Psoas muscle (tissue), 8 donors: ENCODE results near the gene FRAS1. TPM values are rescaled to one million over a fixed set of nuclear protein-coding genes. Genes with fewer than 3 reads are reported as not detected.
"Not testable (repeated sequence)": the region's sequence is repeated elsewhere in the genome, so short reads cannot be mapped to it uniquely, and the experiment has no call there.

ENCODE experiments used
- ATAC-seq, 4 donors: fragments of 200-7000 bp; cut with Tn5 transposase; one replicate each; pipeline ENCODE4 v1.9.1; 2020; ENCODE audit warnings: moderate library complexity in 3 of 4, mild to moderate bottlenecking in 2 of 4
- DNase-seq, 2 donors: peaks; one replicate each; pipeline ENCODE4 v3.0.0-alpha.2; 2020
- H3K27ac ChIP-seq: fragments of 200-600 bp; one replicate; pipeline ENCODE4 v1.8.0; 2022
- H3K27me3 ChIP-seq, 3 donors: fragments of 200-600 bp in 1 of 3; one replicate each; pipeline versions ENCODE4 v1.6.1 to v1.8.0; 2013 to 2022; ENCODE audit warnings: low read length in 2 of 3, mild to moderate bottlenecking in 2 of 3, moderate library complexity in 1 of 3; ENCODE audit not compliant: insufficient read depth in 3 of 3
- H3K36me3 ChIP-seq, 2 donors: fragments of 200-600 bp in 1 of 2; one replicate each; pipeline versions ENCODE4 v1.6.1 to v1.8.0; 2013 to 2022; ENCODE audit warnings: low read depth in 1 of 2, mild to moderate bottlenecking in 1 of 2, moderate library complexity in 1 of 2; ENCODE audit not compliant: insufficient read depth in 1 of 2
- H3K4me1 ChIP-seq: fragments of 200-600 bp; one replicate; pipeline ENCODE4 v1.8.0; 2022
- H3K4me3 ChIP-seq: fragments of 200-600 bp; one replicate; pipeline ENCODE4 v1.8.0; 2022; ENCODE audit warnings: mild to moderate bottlenecking
- H3K9me3 ChIP-seq: fragments of 200-600 bp; one replicate; pipeline ENCODE4 v1.8.0; 2022
- CTCF ChIP-seq: fragments of 200-600 bp; IDR thresholded peaks from one replicate; pipeline ENCODE4 v1.8.0; 2022; ENCODE audit warnings: antibody characterized with exemption
- WGBS, 3 donors: extraction: QIAGEN DNeasy Blood & Tissue Kit; methylation state at CpG; one replicate each; pipeline versions ENCODE4 v1.1.6 to v1.1.7; 2013; 5-methylcytosine and 5-hydroxymethylcytosine counted together
- intact Hi-C, 2 donors: fragments of 100-400 bp; cut with DNase I; formaldehyde crosslinking; loops; one replicate each; pipeline versions ENCODE4 v1.11.0 to v1.14.2; 2022
- polyA plus RNA-seq, 3 donors: library from polyadenylated mRNA; stranded (reverse); fragments of 200-250 nt; gene quantifications; one replicate each; pipeline ENCODE4 v1.2.3, GENCODE V29; 2013
- total RNA-seq, 4 donors: library from RNA; stranded (reverse); fragmentation: NEBNext Ultra II Directional in 2 of 4; extraction: Animal tissue kit (Norgen Biotek cat#: 25700) in 2 of 4; gene quantifications; one replicate each; pipeline versions ENCODE4 v1.2.1 to v1.2.4, GENCODE V29; 2021 to 2023
- donor health status: healthy with polysubstance abuse.
- donor health status: DM: no; HTN: no; CAD: no; lungs with moderate emphysema.
- donor health status: Bipolar disorder and iron deficiency.
- donor health status: healthy.
- donor health status: DM: yes; HTN: yes; CAD: no.
- donor health status: DM: no; HTN: no; CAD: no.
- donor health status: DM: no; HTN: no; CAD: no.
- donor health status: DM: yes; HTN: yes; CAD: no.

Gene FRAS1
- total and polyA plus RNA-seq, 7 donors = 0.08 to 3.0 (median 0.42) TPM

GRCh38 chr4:78544678-78545077 lies 487.6 kb downstream of the FRAS1 start:
- H3K4me1 ChIP-seq = no peaks in the 10 kb centered on the region
- WGBS, 3 donors = 56 to 63% (median 62%) methylated on average over 2 of the region's 2 CpGs
- no peak overlapping the region for H3K4me3 ChIP-seq
- no peaks in the 10 kb centered on the region for H3K27me3 ChIP-seq
- H3K36me3 ChIP-seq = no peaks in the 10 kb centered on the region
- H3K9me3 ChIP-seq = no peaks in the 10 kb centered on the region
- ATAC-seq = no peak
- no peak for TF ChIP-seq CTCF
- intact Hi-C loops = no loop called here
- no peak for DNase-seq
- H3K27ac ChIP-seq = no peak overlapping the region

- Histone ChIP-seq H3K27me3 (peaks cover 0 to 6% (median 0%) of the 10 kb centered on the region in 3 donors), H3K4me1 (no peaks in the 10 kb centered on the region), H3K4me3 (no peak overlapping the region), H3K27ac (no peak overlapping the region), H3K9me3 (no peaks in the 10 kb centered on the region), H3K36me3 (no peaks in the 10 kb centered on the region)
- DNase-seq = no peak
- TF ChIP-seq CTCF = no peak
- intact Hi-C loops = no loop called here
- WGBS, 3 donors = 35 to 62% (median 45%) methylated on average over 5 of the region's 5 CpGs
- no peak for ATAC-seq
Measured at GRCh38 chr4:78545275-78546246, 488.4 kb downstream of the FRAS1 start.

GRCh38 chr4:78547899-78548298 lies 490.8 kb downstream of the FRAS1 start:
- H3K4me3 ChIP-seq, H3K9me3 ChIP-seq, ATAC-seq, intact Hi-C loops, H3K27ac ChIP-seq, H3K4me1 ChIP-seq, DNase-seq, H3K36me3 ChIP-seq: not testable (repeated sequence)
- WGBS, 3 donors = 87 to 93% (median 93%) methylated on average over 19 to 28 of the region's 28 CpGs
- peaks cover 0 to 21% (median 0%) of the 10 kb centered on the region in 3 donors for H3K27me3 ChIP-seq

GRCh38 chr4:78548889-78549288 lies 491.8 kb downstream of the FRAS1 start:
- H3K4me3 ChIP-seq, H3K4me1 ChIP-seq, ATAC-seq, DNase-seq, H3K36me3 ChIP-seq, H3K9me3 ChIP-seq, H3K27ac ChIP-seq, intact Hi-C loops: not testable (repeated sequence)
- H3K27me3 ChIP-seq = peaks cover 0 to 21% (median 0%) of the 10 kb centered on the region in 3 donors
- 93 to 99% (median 99%) methylated on average over 2 of the region's 4 CpGs for WGBS, 3 donors

GRCh38 chr4:78551420-78552351 lies 494.6 kb downstream of the FRAS1 start, which contains the start of gene ANXA3:
Gene ANXA3, plus strand, starts transcription at chr4:78551770. Its CDS starts 2,704 bp downstream, at chr4:78554474.
- Histone ChIP-seq H3K9me3 (no peaks in the 10 kb centered on the region), H3K27ac (peak within 1 kb of the TSS; percentile 65), H3K36me3 (no peaks in the 10 kb centered on the region), H3K4me1 (peaks cover 4% of the 10 kb centered on the region), H3K27me3 (peaks cover 0 to 21% (median 0%) of the 10 kb centered on the region in 3 donors), H3K4me3 (peak within 1 kb of the TSS; percentile 72)
- DNase-seq = peak; percentile 26 to 65
- WGBS, 3 donors = 9 to 11% (median 10%) methylated on average over 58 to 65 of the region's 65 CpGs
- no peak for TF ChIP-seq CTCF
- intact Hi-C loops = no loop called here
- peak; percentile 44 to 66 (median 57) for ATAC-seq
